Right ventricle myocardium inferior (tissue), 1 donor: ENCODE measurements around the gene IPO7. TPM values are rescaled to one million over a fixed set of nuclear protein-coding genes. Genes with fewer than 3 reads are reported as not detected.
"Not testable (repeated sequence)": the region's sequence is repeated elsewhere in the genome, so short reads cannot be mapped to it uniquely, and the experiment has no call there.

Experiments used
- ATAC-seq: fragments of 200-7000 bp; cut with Tn5 transposase; one replicate; pipeline ENCODE4 v1.9.1; 2020; ENCODE audit warnings: mild to moderate bottlenecking, moderate library complexity
- DNase-seq: peaks from one replicate; pipeline ENCODE4 v3.0.0; 2021; ENCODE audit errors: missing footprints
- intact Hi-C: fragments of 100-400 bp; cut with DNase I; formaldehyde crosslinking; loops from one replicate; pipeline ENCODE4 v1.11.0; 2022
- total RNA-seq: library from RNA; stranded (reverse); fragmentation: NEBNext Ultra II Directional; extraction: Animal tissue kit (Norgen Biotek cat#: 25700); gene quantifications from one replicate; pipeline ENCODE4 v1.2.1, GENCODE V29; 2021
- donor health status: DM: no; HTN: yes; CAD: no; lungs with severe emphysema.

IPO7 gene
- total RNA-seq, 1 donor from 2014 or later, result 130 TPM

DNA sequence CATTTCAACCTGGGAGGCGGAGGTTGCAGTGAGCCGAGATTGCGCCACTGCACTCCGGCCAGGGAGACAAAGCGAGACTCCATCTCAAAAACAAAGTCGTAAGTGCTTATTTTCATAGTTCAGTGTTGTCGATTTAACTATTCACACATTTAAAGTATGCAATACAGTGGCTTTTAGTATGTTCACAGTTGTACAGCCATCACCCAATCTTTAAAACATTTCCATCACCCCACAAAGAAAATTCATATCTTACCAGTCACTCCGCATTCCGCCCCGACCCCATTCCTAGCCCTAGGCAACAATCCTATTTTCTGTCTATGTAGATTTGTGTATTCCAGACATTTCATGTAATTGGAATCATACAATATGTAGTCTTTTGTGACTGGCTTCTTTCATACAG, 11.9 kb downstream of the IPO7 start:
- intact Hi-C loops, result no loop called here
- ATAC-seq, result no peak
- DNase-seq, result no peak

DNA sequence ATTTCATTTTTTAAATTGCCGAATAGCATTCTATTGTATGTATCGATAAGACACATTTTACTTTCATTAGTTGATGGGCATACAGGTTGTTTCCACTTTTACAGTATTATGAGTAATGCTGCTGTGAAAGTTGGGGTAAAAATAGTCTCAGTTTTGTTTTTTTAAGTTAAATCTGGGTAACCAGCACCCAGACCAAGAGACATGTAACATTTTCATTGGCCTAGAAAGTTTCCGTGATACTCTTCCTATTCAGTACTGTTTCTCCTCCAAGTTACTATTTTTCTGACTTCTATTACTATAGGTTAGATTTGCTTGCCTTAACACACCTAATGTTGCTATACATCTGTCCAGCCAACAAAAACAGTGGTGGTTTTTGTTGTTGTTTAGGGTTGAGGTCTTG, 12.3 kb downstream of the IPO7 start:
- ATAC-seq (no peak), DNase-seq (no peak)
- intact Hi-C loops, result no loop called here

DNA sequence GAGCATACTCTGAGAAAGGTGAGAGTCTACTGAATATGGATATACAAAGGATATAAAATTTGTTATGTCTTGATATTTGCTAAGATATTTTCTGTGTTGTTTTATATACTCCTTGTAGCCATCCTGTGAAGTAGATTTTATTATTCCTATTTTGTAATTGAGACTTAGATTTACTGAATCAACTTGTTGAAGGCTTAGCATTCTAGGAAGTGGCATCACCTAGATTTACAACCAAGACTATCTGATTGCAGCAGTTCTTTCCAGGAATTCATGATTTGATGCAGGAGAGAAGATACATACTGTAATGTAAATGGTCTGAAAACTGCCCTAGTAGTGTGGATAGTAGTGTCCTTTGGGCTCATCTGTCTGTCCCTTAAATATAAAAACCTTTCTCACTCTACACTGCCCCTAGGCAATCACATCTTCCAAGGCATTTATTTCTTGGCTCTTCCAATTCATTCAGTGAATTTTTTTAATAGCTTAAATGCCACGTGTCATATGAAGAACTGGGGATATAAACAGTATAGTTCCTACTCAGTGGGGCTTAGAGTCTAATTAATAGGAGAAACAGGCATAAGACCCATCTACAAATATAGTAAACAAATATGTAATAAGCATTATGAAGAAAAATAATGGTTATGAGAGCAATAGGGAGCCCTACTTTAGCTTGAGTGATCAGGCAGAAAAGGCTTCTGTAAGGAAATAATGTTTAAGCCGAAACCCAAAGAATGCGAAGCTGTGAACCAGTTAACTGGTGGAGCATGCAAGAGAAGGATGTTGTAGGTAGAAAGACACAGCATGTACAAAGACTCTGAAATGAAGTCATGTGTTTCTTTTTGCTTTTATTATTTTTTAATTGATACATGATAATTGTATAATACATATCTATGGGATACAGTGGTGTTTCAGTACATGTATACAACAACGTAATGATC, 13.6 kb downstream of the IPO7 start:
- ATAC-seq (no peak), DNase-seq (no peak)
- intact Hi-C loops, result no loop called here

DNA sequence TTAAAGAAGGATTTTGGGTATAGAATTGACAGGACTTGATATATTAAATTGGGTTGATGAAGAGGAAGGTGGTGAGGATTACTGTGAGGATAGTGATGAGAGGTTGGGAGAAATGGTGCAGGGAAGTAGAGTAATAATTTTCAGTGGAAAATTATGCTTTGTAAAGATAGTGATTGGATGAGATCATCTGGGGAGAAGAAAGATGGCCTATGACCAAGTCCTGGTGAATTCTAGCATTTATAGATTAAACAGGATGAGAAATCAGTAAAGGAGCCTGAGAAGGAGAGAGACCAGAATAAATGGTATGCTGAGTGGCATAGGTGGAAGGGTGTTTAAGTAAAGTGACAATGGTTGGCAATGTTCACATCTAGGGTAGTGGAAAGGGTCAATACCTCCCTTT, 15.0 kb downstream of the IPO7 start:
- intact Hi-C loops, result no loop called here
- DNase-seq, result no peak
- ATAC-seq, result no peak

DNA sequence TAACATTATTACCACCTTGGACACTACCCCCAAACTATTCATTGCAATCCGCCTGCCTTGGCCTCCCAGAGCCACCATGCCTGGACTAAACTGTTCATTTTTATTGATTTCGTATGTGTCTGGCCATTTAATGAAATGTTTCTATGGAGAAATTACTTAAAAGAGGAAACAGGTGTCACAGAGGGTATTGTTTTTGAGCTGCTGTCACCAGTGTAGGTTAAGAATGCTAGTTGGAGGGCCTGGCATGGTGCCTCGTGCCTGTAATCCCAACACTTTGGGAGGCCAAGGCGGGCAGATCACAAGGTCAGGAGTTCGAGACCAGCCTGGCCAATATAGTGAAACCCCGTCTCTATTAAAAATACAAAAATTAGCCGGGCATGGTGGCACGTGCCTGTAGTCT, 17.4 kb downstream of the IPO7 start:
- ATAC-seq, DNase-seq, intact Hi-C loops: not testable (repeated sequence)

DNA sequence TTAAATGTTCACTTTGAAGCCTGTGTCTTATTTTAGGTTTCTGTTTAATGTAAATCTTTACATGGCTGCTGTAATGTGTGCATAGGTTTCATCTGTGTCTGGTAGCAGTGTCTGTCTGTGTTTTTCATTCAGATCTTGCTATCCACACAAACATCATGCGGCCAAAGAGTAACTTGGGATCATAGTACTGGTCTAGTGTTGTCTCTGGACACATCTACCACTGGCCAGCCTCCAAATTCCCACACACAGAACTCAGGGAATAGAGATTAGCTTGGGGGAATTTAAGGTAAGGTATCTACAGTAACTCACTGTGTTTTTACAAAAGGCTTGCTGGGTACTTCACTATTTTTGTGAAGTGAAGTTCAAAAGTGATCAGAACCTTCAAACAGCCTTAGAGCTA, 44.3 kb downstream of the IPO7 start:
- DNase-seq (no peak), ATAC-seq (no peak)
- intact Hi-C loops, result no loop called here

DNA sequence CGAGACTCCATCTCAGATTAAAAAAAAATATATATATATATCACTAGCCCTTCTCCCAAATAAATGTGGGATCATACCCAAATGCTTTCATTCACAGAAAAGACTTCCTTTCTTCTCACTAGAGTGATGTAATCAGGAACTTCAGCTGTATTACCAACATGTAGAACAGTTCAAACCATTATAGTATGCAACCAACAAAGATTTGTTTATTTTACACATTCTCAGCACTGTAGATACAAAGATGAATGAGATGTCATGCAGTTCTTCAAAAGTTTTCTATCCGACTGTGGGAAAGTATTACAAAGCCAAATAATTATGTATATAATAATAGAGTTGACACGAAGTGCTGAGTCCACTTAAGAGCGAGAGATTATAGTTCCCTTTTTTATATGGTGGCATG, 54.2 kb downstream of the IPO7 start:
- intact Hi-C loops, result no loop called here
- no peak for ATAC-seq
- no peak for DNase-seq

DNA sequence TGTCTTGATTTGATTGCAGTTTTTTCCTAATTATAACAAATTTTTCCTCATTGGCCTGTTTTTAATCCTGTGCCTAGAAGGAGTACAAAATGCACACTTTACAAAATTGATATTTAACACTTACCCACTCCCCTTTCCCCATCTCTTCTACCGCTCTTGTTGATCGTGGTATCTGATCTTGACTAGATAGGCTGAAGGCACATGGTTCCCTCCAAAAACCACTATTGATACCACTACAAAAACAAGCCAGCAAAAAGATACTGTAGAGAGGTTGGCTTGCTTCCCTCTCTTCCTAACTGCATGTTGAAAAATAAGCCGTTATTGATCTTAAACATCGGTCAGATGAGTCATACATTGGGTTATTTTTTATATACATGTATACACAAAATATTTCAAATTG, 61.8 kb downstream of the IPO7 start:
- DNase-seq (no peak), ATAC-seq (no peak)
- intact Hi-C loops, result no loop called here

DNA sequence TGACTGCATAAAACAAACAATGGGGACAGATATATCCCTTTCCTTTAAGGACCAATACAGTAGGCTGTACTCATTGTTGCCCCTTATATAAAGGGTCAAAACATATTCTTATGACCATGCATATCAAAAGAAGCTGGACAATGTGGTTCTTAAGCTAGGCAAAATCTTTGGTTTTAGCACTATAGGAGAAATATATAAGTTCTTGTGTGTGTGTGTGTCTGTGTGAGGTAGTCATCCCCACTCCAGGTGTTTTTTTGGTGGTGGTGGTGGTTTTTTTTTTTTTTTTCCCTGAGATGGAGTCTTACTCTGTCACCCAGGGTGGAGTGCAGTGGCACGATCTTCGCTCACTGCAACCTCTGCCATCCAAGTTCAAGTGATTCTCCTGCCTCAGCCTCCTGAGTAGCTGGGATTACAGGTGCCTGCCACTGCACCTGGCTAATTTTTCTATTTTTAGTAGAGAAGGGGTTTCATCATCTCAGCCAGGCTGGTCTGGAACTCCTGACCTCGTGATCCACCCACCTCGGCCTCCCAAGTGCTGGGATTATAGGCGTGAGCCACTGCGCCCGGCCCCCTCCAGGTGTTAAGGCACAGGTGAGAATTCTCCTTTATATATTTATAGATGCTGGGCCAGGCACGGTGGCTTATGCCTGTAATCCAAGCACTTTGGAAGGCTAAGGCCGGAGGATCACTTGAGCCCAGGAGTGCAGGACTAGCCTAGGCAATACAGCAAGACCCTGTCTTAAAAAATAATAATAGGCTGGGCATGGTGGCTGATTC, 64.3 kb downstream of the IPO7 start:
- intact Hi-C loops, result no loop called here
- ATAC-seq, result no peak
- no peak for DNase-seq

DNA sequence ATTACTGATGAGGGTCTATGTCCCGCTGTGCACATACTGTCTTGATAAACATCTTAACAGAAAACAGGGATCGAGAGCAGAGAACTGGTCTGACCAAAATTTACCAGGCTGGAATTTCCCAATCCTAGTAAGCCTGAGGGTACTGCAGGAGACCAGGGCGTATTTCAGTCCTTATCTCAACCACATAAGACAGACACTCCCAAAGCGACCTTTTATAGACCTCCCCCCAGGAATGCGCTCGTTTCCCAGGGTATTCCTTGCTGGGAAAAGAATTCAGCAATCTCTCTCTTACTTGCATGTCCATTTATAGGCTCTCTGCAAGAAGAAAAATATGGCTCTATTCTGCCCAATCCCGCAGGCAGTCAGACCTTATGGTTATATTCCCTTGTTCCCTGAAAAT, 67.6 kb downstream of the IPO7 start:
- DNase-seq, intact Hi-C loops, ATAC-seq: not testable (repeated sequence)

DNA sequence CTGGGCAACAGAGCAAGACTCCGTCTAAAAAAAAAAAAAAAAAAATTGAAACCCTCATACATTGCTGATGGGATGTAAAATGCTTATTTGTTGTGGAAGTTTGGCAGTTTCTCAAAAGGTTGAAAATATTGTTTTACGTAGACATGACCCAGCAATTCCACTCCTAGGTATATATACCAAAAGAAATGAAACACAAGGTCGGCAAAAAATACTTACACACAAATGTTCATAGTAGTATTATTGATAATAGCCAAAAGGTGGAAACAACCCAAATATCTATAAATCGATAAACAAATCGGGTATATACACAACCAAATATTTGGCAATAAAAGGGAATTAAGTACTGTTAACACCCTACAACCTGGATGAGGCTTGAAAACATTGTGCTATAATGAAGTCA, 71.3 kb downstream of the IPO7 start:
- no peak for ATAC-seq
- no peak for DNase-seq
- intact Hi-C loops, result no loop called here

DNA sequence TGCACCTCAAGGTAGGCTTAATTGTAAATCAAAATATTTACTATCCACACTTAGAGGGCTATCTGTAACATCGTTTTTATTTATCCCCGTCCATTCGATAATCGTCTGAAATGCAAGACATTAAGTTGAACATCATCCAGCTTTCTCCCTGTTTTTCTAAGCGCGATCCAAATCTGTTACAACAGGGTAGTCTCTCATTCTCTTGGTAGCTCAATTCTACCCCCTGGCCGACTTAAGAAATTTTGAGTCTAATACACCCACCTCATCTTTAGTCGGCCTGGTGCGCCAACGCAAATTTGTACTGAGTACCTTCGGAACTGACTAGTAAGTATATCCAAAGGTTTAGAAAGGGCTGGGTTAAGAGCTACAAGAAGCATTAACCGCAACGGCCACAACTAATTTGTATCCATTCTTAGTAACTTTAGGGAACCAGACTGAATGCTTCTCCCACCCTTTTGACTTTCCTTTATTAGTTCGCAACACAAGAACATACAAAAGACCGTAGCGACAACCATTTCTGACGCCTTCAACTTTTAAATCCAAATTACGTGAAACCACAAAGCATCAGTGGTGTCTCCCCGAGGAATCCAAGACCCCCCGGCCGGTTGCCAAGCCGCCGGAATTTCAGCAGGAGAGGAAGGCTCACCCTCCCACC, 75.3 kb downstream of the IPO7 start:
- intact Hi-C loops, result loop anchor here (2.0 kb wide), 2 partner anchors 115 to 195 kb away; partner anchors contain the start of gene DENND5A
- ATAC-seq (no peak), DNase-seq (peak; percentile 77)

DNA sequence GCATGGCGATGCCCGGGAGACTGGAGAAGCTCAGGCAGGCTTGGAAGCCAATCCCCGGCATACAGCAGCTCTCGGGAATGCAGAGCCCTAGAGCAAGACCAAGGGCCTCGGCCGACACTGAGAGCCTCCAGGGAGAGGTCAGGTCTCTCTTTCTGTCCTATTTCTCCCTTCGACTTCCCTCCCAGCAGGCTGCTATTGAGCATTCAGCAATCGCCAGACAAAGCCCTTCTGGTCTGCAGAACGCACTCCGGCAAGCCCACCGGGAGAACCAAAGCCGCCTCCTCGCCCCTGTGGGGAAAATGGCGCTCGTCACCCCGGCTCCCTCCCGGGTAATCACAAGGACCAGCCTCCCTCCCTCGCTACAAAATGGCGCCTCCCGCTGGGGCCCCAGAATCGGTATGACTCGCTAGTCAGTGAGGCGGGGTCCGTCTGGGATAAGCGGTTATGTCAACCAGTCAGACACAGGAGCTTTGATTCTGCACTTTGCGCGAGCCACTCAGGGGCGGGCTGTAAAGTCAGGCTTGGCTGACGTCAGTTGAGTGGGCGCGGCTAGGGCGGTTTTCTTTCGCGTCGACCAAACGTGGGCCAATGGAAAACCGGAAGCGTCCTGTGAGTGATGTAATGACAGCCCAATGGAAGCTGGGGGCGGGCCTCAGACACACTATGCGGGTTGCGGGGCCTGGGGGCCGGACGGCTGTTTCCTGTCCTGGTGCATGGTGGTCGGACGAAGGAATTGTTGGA, 76.0 kb downstream of the IPO7 start, which contains the start of gene ZNF143:
Gene ZNF143 (plus strand): TSS at position 691 of the 741 bp plus-strand sequence. CDS start 10,297 bp downstream, outside the sequence.
- peak; percentile 100 for DNase-seq
- ATAC-seq, result peak; percentile 98
- intact Hi-C loops, result loop anchor here (1.0 to 2.0 kb wide), 3 partner anchors 114 to 196 kb away; partner anchors contain the start of genes DENND5A and TMEM41B

DNA sequence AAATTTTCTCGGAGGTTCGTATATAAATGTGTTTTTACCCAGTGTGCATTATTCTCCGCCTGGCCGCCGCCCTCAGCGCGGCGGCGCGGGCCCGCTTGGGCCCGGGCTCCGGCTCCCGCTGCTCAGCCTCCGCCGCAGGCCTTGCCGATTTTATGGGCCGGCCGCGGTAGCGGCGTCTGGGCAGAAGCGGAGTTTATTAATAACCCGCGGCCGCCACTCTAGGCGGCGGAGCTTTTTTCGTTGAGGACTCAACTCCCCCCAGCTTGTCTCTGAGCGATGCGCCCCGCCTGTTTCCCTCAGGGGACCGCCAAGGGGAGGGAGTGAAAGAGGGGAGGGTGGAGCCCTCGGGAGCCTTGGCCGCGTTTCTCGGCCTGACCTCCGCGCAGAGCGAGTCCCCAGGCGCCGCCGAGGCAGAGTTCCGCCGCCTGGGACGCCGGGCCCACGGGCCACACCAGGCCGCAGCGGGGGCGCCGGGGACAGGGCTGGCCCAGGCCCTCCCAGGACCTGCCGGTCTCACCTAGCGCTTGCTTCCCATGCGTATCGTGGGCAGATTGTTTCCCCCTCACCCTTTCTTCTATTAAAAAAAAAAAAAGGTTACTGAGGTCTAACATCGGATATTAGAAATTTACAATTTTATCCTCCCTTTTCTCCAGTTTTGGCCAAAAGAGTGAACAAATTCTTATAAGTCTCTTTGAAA, 76.8 kb downstream of the IPO7 start:
- DNase-seq (peak; percentile 93), ATAC-seq (peak; percentile 82)
- intact Hi-C loops, result loop anchor here (1.0 to 2.0 kb wide), 3 partner anchors 114 to 196 kb away; partner anchors contain the start of genes DENND5A and TMEM41B

DNA sequence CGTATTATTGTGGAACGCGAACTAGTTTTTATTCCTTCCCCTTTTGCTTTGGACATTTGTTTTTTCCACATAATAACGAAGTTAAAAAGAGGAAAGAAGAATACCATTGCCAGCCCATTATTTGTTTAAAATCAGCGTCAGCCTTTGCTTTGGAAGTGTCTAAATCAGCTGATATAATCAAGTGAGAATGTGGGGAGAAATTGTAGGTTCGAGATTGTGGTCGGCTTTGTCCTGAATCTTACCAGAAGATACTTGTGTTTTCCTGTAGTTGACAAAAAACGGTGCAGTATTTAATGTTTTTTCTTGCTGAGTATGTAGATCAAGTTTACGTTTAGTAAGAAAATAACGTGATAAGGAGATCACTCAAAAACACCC, 77.3 kb downstream of the IPO7 start:
- intact Hi-C loops, result loop anchor here (1.0 to 2.0 kb wide), 3 partner anchors 113 to 197 kb away; partner anchors contain the start of genes DENND5A and TMEM41B
- DNase-seq (no peak), ATAC-seq (no peak)

DNA sequence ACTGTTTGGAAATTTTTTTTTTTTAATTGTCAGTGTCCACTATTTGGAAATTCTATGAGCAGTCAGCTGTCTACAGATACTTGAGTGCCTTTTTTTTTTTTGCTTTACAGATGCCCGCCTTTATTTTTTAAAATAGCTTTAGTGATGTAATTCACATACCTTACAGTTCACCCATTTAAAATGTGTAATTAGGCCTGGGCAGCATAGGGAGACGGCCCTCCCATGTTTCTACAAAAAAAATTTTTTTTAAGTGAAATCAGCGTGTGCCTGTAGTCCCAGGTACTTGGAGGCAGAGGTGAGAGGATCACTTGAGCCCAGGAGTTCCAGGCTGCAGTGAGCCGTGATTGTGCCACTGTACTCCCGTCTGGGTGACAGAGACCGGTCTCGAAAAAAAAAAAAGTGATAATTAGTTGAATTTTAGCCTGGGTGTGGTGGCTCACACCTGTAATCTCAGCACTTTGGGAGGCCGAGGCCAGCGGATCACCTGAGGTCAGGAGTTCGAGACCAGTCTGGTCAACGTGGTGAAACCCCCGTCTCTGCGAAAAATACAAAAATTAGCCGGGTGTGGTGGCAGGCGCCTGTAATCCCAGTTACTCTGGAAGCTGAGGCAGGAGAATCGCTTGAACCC, 77.8 kb downstream of the IPO7 start:
- DNase-seq (peak; percentile 56), ATAC-seq (no peak)
- intact Hi-C loops, result no loop called here

DNA sequence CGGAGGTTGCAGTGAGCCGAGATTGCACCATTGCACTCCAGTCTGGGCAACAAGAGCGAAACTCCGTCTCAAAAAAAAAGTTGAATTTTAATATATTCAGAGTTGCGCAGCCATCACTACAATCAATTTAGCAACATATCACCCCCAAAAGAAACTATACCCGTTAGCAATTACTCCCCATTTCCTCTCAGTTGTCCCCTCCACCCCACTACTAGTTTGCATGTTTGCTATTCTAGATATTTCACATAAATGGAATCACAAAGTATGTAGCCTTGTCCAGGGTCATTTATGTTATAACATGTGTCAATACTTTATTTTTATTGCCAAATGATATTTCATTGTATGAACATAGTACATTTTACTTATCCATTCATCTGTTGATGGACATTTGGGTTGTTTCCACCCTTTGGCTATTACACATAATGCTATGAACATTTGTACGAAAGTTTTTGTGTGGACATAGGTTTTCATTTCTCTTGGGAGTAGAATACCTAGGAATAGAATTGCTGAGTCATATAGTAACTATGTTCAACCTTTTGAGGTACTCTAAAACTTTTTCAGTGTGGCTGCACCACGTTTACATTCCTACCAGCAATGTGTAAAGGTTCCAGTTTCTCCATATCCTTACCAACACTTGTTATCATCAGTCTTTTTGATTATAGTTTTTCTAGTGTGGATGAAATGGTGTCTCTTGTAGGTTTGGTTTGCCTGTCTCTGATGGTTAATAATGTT, 78.5 kb downstream of the IPO7 start:
- intact Hi-C loops, result no loop called here
- ATAC-seq (no peak), DNase-seq (no peak)
